HepG2 (cell line): ENCODE measurements around the gene MICA. TPM values are rescaled to one million over a fixed set of nuclear protein-coding genes. Genes with fewer than 3 reads are reported as not detected.

ENCODE experiments used
- ARID2 ChIP-seq: sonication (generic); formaldehyde crosslinking; IDR thresholded peaks from 2 replicates; pipeline ENCODE4 v1.8.1; 2022; ENCODE audit warnings: mild to moderate bottlenecking, missing genetic modification reagents, borderline replicate concordance
- ARID5B ChIP-seq: IDR thresholded peaks from 2 replicates; pipeline ENCODE4 v1.4.0; 2020; ENCODE audit warnings: mild to moderate bottlenecking, missing genetic modification reagents
- CREB1 ChIP-seq, 2 experiments: fragments of 450-650 bp in 1 of 2; IDR thresholded peaks; 2 replicates each; pipeline ENCODE4 v1.6.1; 2016 to 2017; ENCODE audit warnings: control low read depth in 1 of 2, mild to moderate bottlenecking in 1 of 2, missing compliant biosample characterization in 1 of 2, missing genetic modification characterization in 1 of 2
- EP300 ChIP-seq, 3 experiments: sonication (generic) in 1 of 3; formaldehyde crosslinking in 1 of 3; IDR thresholded peaks; 2 replicates each; pipeline versions ENCODE4 v1.5.1 to v1.6.1; 2011 to 2020; ENCODE audit warnings: low read depth in 2 of 3, low read length in 2 of 3, borderline replicate concordance in 1 of 3, improper control_type of control experiment in 1 of 3, mild to moderate bottlenecking in 1 of 3, missing genetic modification reagents in 1 of 3, moderate library complexity in 1 of 3
- GATAD2A ChIP-seq: IDR thresholded peaks from 2 replicates; pipeline ENCODE4 v1.6.1; 2016
- HIVEP1 ChIP-seq: sonication (generic); formaldehyde crosslinking; IDR thresholded peaks from 2 replicates; pipeline ENCODE4 v1.4.0; 2020; ENCODE audit warnings: mild to moderate bottlenecking, missing genetic modification reagents
- HNF4G ChIP-seq, 2 experiments: sonication (generic) in 1 of 2; formaldehyde crosslinking in 1 of 2; IDR thresholded peaks; 2 replicates each; pipeline versions ENCODE4 v1.4.0 to v1.6.1; 2011 to 2020; ENCODE audit warnings: borderline replicate concordance in 2 of 2, low read depth in 2 of 2, mild to moderate bottlenecking in 2 of 2, low read length in 1 of 2, missing genetic modification reagents in 1 of 2, moderate library complexity in 1 of 2
- HNRNPK ChIP-seq: fragments of 200-400 bp; formaldehyde crosslinking; IDR thresholded peaks from 2 replicates; pipeline ENCODE4 v1.6.1; 2018; ENCODE audit warnings: low read length, low read depth, moderate library complexity, mild to moderate bottlenecking; ENCODE audit not compliant: poor library complexity, severe bottlenecking
- JUNB ChIP-seq: sonication (generic); formaldehyde crosslinking; IDR thresholded peaks from 2 replicates; pipeline ENCODE4 v1.8.0; 2022; ENCODE audit warnings: missing genetic modification reagents, mild to moderate bottlenecking, borderline replicate concordance
- NCOA5 ChIP-seq: sonication (generic); formaldehyde crosslinking; IDR thresholded peaks from 2 replicates; pipeline ENCODE4 v1.4.0; 2020; ENCODE audit warnings: missing genetic modification reagents
- RERE ChIP-seq: IDR thresholded peaks from 2 replicates; pipeline ENCODE4 v1.6.1; 2016; ENCODE audit warnings: low read depth, missing genetic modification reagents, missing compliant biosample characterization
- SIN3B ChIP-seq: fragments of 150-350 bp; IDR thresholded peaks from 2 replicates; pipeline ENCODE4 v1.6.1; 2014; ENCODE audit warnings: low read length
- TBX3 ChIP-seq: fragments of 450-650 bp; IDR thresholded peaks from 2 replicates; pipeline ENCODE4 v1.6.1; 2017; ENCODE audit warnings: antibody characterized with exemption, mild to moderate bottlenecking, inconsistent platforms, borderline replicate concordance
- THRA ChIP-seq: sonication (generic); formaldehyde crosslinking; IDR thresholded peaks from 2 replicates; pipeline ENCODE4 v1.4.0; 2020; ENCODE audit warnings: missing genetic modification reagents, borderline replicate concordance
- YEATS2 ChIP-seq: sonication (generic); formaldehyde crosslinking; IDR thresholded peaks from 2 replicates; pipeline ENCODE4 v1.4.0; 2020; ENCODE audit warnings: missing genetic modification reagents, borderline replicate concordance
- ZC3H4 ChIP-seq: sonication (generic); formaldehyde crosslinking; IDR thresholded peaks from 2 replicates; pipeline ENCODE4 v1.4.0; 2020; ENCODE audit warnings: missing genetic modification reagents, borderline replicate concordance
- ZNF629 ChIP-seq: sonication (generic); formaldehyde crosslinking; conservative IDR thresholded peaks from 2 replicates; pipeline ENCODE4 v1.5.0; 2020; ENCODE audit warnings: missing genetic modification reagents
- ZNF749 ChIP-seq: sonication (generic); formaldehyde crosslinking; IDR thresholded peaks from 2 replicates; pipeline ENCODE4 v1.8.0; 2022; ENCODE audit warnings: mild to moderate bottlenecking, missing genetic modification reagents, moderate library complexity, borderline replicate concordance
- polyA plus RNA-seq, 8 experiments: library from polyadenylated mRNA; depleted of rRNA in 3 of 8; stranded (reverse) in 7 of 8; unstranded in 1 of 8; fragments of >200 nt; fragmentation: Illumina TruSeq in 4 of 8; extraction: Trizol in 4 of 8; gene quantifications; 2 replicates each; pipeline versions ENCODE4 v1.2.1 to v1.2.3, GENCODE V29; 2011 to 2016; ENCODE audit warnings: low read depth in 4 of 8, missing spikeins in 1 of 8, mixed read lengths in 1 of 8; ENCODE audit not compliant: insufficient read depth in 1 of 8
- total RNA-seq, 5 experiments: library from RNA; depleted of rRNA; stranded (reverse); fragments of >200 nt; fragmentation: Illumina TruSeq; extraction: Trizol; gene quantifications; 2 replicates each; pipeline ENCODE4 v1.2.3, GENCODE V29; 2016; ENCODE audit warnings: low read depth in 1 of 5

The MICA gene
- total and polyA plus RNA-seq, 2 of the 13 experiments (the other 11 are each of a cell fraction or from before 2014, with no cell fraction given), result 21.6 to 38.1 TPM

GRCh38 chr6:31401403-31401802 is 2.0 kb upstream of the MICA start (continued):
- TF ChIP-seq THRA (CRISPR knock-in tag) (no peak), YEATS2 (CRISPR knock-in tag) (no peak), RERE (no peak), EP300 (IDR thresholded peaks at IDR 0.05; ENCODE audit: low read depth in 2 of 2, low read length in 2 of 2) (no peak), EP300 (CRISPR knock-in tag; IDR thresholded peaks at IDR 0.05; ENCODE audit: borderline replicate concordance) (no peak), TBX3 (no peak), JUNB (CRISPR knock-in tag) (peak; percentile 52; the same call in 1 of the 2 replicates), GATAD2A (CRISPR knock-in tag) (peak; percentile 5; the same call in 1 of the 2 replicates), HIVEP1 (CRISPR knock-in tag) (no peak), CREB1 (IDR thresholded peaks at IDR 0.05) (no peak), CREB1 (CRISPR knock-in tag; IDR thresholded peaks at IDR 0.05) (0 out of 2 replicates have a peak, but pooled peaks have one; percentile 37), HNF4G (IDR thresholded peaks at IDR 0.05; ENCODE audit: borderline replicate concordance, low read depth, low read length) (no peak), HNF4G (CRISPR knock-in tag; IDR thresholded peaks at IDR 0.05; ENCODE audit: borderline replicate concordance, low read depth) (no peak), ZC3H4 (CRISPR knock-in tag) (no peak), HNRNPK (no peak), ZNF749 (CRISPR knock-in tag) (no peak), SIN3B (no peak), ARID2 (CRISPR knock-in tag) (no peak), NCOA5 (CRISPR knock-in tag) (no peak), ZNF629 (CRISPR knock-in tag) (no peak), ARID5B (CRISPR knock-in tag) (0 out of 2 replicates have a peak, but pooled peaks have one; percentile 11)
